SJSA1 (cell line): ENCODE results near the gene ZFYVE28. TPM values are rescaled to one million over a fixed set of nuclear protein-coding genes. Genes with fewer than 3 reads are reported as not detected.
A peak's percentile ranks its signal among the peaks of the same experiment; 100 is the strongest.

Experiments used
- DNase-seq, 2 experiments: peaks; one replicate each; pipeline ENCODE4 v3.0.0-alpha.2; 2015 to 2020; ENCODE audit warnings: low spot score in 2 of 2, low read depth in 1 of 2
- H3K27ac ChIP-seq: fragments of 250-450 bp; sonication (Bioruptor Pico); 2 replicates; pipeline ENCODE4 v1.5.1; 2020; ENCODE audit warnings: mild to moderate bottlenecking, moderate library complexity
- H3K27me3 ChIP-seq: fragments of 250-450 bp; sonication (Bioruptor Pico); replicated peaks from 2 replicates; pipeline ENCODE4 v1.5.1; 2020; ENCODE audit warnings: mild to moderate bottlenecking, moderate library complexity
- H3K36me3 ChIP-seq: fragments of 250-450 bp; sonication (Bioruptor Pico); 2 replicates; pipeline ENCODE4 v1.5.1; 2020; ENCODE audit warnings: mild to moderate bottlenecking
- H3K4me1 ChIP-seq: fragments of 250-450 bp; sonication (Bioruptor Pico); replicated peaks from 2 replicates; pipeline ENCODE4 v1.6.1; 2021; ENCODE audit warnings: mild to moderate bottlenecking
- H3K4me3 ChIP-seq: fragments of 250-450 bp; sonication (Bioruptor Pico); 2 replicates; pipeline ENCODE4 v1.5.1; 2020; ENCODE audit warnings: mild to moderate bottlenecking
- H3K9me3 ChIP-seq: fragments of 250-450 bp; sonication (Bioruptor Pico); replicated peaks from 2 replicates; pipeline ENCODE4 v1.5.1; 2020; ENCODE audit warnings: mild to moderate bottlenecking
- total RNA-seq: library from RNA; depleted of rRNA; stranded (reverse); fragments of >200 nt; shearing (Covaris generic); gene quantifications from 2 replicates; pipeline ENCODE4 v1.2.3, GENCODE V29; 2014

The ZFYVE28 gene
- total RNA-seq, 1 experiment from 2014 or later = 0.11 TPM

DNA sequence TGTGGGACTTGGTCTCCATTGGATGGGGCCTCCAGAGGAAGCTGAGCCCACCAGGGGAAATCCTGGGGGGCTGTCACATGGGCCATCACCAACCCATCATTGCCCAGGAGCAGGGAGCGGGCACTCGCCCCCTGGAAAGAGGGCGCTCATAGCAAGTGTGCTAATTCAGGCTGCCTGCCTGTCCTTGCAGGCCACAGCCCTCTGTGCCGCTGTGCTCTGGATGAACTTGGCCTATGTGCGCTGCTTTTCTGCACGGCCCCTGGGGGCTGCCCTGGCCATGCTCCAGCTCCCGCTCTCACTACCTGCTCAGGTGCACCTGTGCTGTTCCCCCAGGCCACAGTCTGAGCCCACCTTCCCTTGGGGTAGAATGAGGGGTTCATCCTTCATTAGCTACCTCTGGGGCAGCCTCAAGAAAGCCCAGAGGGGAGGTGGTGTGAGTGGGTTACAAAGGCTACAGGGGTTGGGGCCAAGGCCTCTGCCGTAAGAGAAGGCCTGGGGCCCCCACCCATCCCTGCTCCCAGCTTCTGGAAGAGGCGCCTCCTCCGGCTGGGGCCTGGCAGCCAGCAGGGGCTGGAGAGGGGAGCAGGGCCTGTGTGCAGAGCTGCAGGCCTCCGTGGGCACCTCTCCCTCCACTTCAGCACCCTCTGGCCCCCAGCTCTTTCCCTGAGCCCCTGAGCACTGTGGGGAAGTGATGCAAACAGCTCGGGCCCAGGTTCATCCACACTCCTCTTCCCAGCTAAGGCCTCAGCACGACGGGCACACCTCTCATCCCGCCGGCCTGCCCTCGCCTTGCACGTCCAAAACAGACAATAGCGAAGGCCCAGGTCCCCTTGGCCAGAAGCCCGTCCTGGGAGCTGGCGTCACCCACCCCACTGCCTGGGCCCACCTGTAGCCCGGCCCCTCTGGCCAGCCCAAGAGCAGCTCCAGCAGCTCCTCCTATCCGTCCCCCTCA, 9.2 kb upstream of the ZFYVE28 start:
- no peak overlapping the region for H3K4me3 ChIP-seq
- H3K27me3 ChIP-seq = no peaks in the 10 kb centered on the region
- H3K4me1 ChIP-seq = no peaks in the 10 kb centered on the region
- H3K36me3 ChIP-seq = no peaks in the 10 kb centered on the region
- no peaks in the 10 kb centered on the region for H3K9me3 ChIP-seq
- DNase-seq = no peak
- H3K27ac ChIP-seq = no peak overlapping the region

GRCh38 chr4:2426711-2427275, 8.3 kb upstream of the ZFYVE28 start:
- Histone ChIP-seq H3K4me1 (no peaks in the 10 kb centered on the region), H3K4me3 (no peak overlapping the region), H3K27me3 (no peaks in the 10 kb centered on the region), H3K36me3 (no peaks in the 10 kb centered on the region), H3K27ac (no peak overlapping the region), H3K9me3 (no peaks in the 10 kb centered on the region)
- no peak for DNase-seq

DNA sequence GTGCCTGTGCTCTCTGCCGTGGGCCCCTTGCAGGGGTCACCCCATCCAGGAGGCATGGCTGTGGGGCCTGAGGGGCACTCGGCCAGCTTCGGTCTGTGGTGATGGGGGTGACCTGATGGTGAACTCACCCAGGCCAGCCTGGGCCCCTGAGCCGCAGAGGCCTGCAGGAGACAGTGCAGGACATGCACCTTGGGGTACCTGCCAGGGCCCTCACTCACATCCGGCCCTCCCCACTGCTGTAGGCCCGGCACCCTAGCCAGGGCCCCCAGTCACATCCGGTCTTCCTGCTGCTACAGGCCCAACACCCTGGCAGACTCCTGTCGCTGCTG, 7.6 kb upstream of the ZFYVE28 start:
- H3K4me3 ChIP-seq = no peak overlapping the region
- DNase-seq = no peak
- no peaks in the 10 kb centered on the region for H3K9me3 ChIP-seq
- no peaks in the 10 kb centered on the region for H3K27me3 ChIP-seq
- H3K36me3 ChIP-seq = no peaks in the 10 kb centered on the region
- H3K27ac ChIP-seq = no peak overlapping the region
- H3K4me1 ChIP-seq = no peaks in the 10 kb centered on the region

GRCh38 chr4:2425386-2426068, 7.1 kb upstream of the ZFYVE28 start:
- no peak for DNase-seq
- Histone ChIP-seq H3K4me1 (no peaks in the 10 kb centered on the region), H3K4me3 (no peak overlapping the region), H3K36me3 (no peaks in the 10 kb centered on the region), H3K9me3 (no peaks in the 10 kb centered on the region), H3K27me3 (no peaks in the 10 kb centered on the region), H3K27ac (no peak overlapping the region)

DNA sequence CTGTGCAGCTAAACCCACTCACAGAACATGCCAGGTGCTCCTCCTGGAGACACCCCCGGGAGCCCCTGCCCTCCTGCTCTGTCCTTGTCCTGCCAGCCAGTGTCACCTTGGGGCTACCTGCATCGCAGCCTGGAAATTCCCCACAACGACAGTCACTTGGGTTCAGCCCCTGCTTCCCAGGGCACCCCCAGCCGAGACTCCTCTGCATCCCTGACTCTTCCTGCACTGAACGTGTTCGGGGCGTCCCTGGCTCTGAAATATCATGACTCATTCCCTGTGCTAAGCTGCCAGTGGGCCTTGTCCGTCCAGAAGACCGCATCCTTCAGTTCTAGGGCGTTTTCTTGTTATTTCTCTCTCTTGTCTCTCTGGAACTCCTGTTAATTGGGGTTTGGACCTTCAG, 6.1 kb upstream of the ZFYVE28 start:
- DNase-seq = no peak
- 0 out of 2 replicates have a peak, but pooled peaks cover under 1% of the 10 kb centered on the region for H3K27me3 ChIP-seq
- no peaks in the 10 kb centered on the region for H3K4me1 ChIP-seq
- H3K9me3 ChIP-seq = no peaks in the 10 kb centered on the region
- no peak overlapping the region for H3K27ac ChIP-seq
- H3K36me3 ChIP-seq = no peaks in the 10 kb centered on the region
- H3K4me3 ChIP-seq = no peak overlapping the region

- 0 out of 2 replicates have a peak, but pooled peaks cover 4% of the 10 kb centered on the region for H3K27me3 ChIP-seq
- H3K4me1 ChIP-seq = peaks cover 6% of the 10 kb centered on the region
- no peaks in the 10 kb centered on the region for H3K9me3 ChIP-seq
- no peak for DNase-seq
- H3K36me3 ChIP-seq = no peaks in the 10 kb centered on the region
- no peak overlapping the region for H3K27ac ChIP-seq
- no peak overlapping the region for H3K4me3 ChIP-seq
Observed at GRCh38 chr4:2423695-2424094, 5.2 kb upstream of the ZFYVE28 start.

DNA sequence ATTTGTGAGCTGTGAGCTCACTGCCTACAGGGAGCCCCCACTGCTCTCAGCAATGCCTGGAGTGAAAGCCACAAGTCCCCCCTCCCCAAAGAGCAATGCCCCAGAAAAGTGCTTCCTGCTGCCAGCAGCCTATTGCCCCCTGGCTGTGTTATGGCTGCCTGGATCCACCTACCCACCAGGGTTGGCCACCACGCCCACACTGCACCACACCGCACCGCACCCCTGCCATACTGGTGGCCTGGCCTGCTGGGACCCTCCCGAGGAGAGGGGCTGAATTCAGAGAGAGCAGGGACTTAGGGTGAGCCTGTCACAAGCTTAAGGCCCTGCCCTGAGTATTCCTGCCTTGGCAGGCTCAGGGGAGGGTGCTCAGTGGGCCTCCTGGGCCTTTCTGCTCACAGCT, 4.6 kb upstream of the ZFYVE28 start:
- DNase-seq = no peak
- H3K4me1 ChIP-seq = peaks cover 10% of the 10 kb centered on the region
- H3K4me3 ChIP-seq = no peak overlapping the region
- no peaks in the 10 kb centered on the region for H3K36me3 ChIP-seq
- H3K9me3 ChIP-seq = no peaks in the 10 kb centered on the region
- no peak overlapping the region for H3K27ac ChIP-seq
- peaks cover 8% of the 10 kb centered on the region for H3K27me3 ChIP-seq

DNA sequence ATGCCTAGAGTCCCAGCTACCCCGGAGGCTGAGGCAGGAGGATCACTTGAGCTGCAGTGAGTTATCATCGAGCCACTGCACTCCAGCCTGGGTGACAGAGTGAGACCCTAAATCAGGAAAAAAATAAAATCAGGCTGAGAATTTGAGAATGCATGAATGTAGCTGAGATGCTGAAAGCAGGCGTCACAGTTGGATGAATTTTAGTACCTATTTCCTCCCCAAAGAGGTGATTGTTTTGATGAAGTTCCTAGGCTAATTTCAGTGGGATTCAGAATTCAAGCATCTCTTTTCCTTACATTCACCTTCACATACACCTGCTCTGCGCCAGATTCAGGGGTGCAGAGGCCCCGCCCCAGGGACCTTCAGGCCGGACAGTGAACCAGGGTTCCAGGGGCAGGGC, 3.5 kb upstream of the ZFYVE28 start:
- H3K9me3 ChIP-seq = no peaks in the 10 kb centered on the region
- H3K27me3 ChIP-seq = peaks cover 15% of the 10 kb centered on the region
- peaks cover 15% of the 10 kb centered on the region for H3K4me1 ChIP-seq

GRCh38 chr4:2419814-2420213, 1.4 kb upstream of the ZFYVE28 start:
- DNase-seq = no peak
- no peak overlapping the region for H3K4me3 ChIP-seq
- H3K4me1 ChIP-seq = peaks cover 17% of the 10 kb centered on the region
- no peak overlapping the region for H3K27ac ChIP-seq
- peaks cover 25% of the 10 kb centered on the region for H3K27me3 ChIP-seq
- no peaks in the 10 kb centered on the region for H3K9me3 ChIP-seq
- H3K36me3 ChIP-seq = no peaks in the 10 kb centered on the region

More for the DNA sequence above, 3.5 kb upstream of the ZFYVE28 start:
- Histone ChIP-seq H3K4me3 (no peak overlapping the region), H3K27ac (no peak overlapping the region), H3K36me3 (no peaks in the 10 kb centered on the region)
- DNase-seq = no peak

DNA sequence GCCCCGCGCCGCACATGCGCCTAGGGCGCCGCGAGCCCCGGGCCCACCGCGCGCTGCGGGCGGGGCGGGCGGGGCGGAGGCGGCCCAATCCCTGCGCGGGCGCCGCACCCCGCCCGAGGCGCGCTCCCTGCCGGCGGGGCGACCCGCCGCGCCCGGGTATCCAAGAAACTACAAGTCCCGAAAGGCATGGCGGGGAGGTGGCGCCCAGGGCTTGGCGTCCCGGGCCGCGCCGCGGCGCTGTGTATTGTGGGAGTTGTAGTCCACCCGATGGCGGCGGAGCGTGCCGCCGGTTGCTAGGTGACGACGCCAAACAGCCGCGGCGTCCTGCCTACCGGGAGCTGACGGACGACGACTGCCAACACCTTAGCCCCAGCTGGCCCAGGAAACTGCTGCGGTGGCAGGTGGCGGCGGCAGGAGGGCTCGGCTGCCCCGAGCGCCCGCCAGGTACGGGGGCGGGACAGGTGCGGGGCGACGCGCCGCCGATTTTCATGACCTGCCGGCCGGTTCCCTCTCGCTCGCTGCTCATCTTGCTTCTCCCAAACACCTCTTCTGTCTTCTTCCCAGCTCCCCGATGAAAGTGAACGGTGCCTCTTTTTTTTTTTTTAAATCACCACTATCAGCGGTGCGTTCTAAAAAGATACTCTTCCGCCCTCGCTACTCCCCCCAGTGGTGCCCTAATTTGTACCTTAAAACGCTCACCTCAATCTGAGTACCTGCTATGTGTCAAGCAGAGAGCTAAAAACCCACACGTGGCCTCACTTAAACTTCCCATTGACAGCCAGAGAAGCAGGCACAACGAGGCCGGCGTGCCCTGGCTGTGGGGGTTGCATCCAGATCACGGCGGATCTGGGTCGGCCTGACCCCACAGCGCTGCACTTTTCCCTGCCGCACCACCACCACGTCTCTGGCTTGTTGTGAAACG, 466 bp upstream of the ZFYVE28 start, which contains the start of gene CFAP99:
TSS of gene CFAP99 (plus strand) at position 306 of the 922 bp plus-strand sequence.
- Histone ChIP-seq H3K9me3 (no peaks in the 10 kb centered on the region), H3K4me3 (peak within 1 kb of the TSS; percentile 35), H3K36me3 (no peaks in the 10 kb centered on the region), H3K27ac (no peak within 1 kb of the TSS), H3K4me1 (peaks cover 20% of the 10 kb centered on the region), H3K27me3 (peaks cover 25% of the 10 kb centered on the region)
- peak; percentile 52 to 89 for DNase-seq

DNA sequence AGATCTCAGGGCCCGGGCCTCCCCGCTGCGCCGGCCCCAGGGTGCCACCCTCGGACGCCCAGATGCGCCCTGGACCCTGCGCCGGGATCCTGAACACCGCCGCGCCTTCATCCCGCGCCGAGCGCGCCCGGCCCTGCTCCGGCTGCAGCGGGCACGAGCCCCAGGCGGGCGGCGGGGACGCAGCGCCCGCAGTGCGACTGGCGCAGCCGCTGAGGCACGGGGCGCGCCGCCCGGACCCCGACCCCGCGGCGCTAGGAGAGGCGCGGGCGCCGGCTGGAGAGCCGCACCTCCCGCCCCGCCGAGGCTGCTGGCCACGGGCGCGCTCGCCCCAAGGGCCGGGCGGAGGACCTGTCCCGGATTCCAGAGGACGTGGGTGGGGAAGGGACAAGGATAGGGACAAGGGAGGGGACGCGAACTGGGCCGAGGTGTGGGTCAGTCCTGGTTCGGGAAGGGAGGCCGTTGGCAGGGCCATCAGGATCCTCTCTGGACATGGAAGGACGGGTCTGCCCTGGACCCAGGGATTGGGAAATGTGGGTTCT, 1.1 kb downstream of the ZFYVE28 start:
- no peaks in the 10 kb centered on the region for H3K36me3 ChIP-seq
- peaks cover 25% of the 10 kb centered on the region for H3K27me3 ChIP-seq
- H3K4me3 ChIP-seq = no peak overlapping the region
- no peak overlapping the region for H3K27ac ChIP-seq
- H3K9me3 ChIP-seq = no peaks in the 10 kb centered on the region
- DNase-seq = no peak
- H3K4me1 ChIP-seq = peaks cover 30% of the 10 kb centered on the region

GRCh38 chr4:2416564-2417225, 1.8 kb downstream of the ZFYVE28 start:
- peaks cover 25% of the 10 kb centered on the region for H3K27me3 ChIP-seq
- no peak overlapping the region for H3K27ac ChIP-seq
- no peak overlapping the region for H3K4me3 ChIP-seq
- H3K4me1 ChIP-seq = peaks cover 33% of the 10 kb centered on the region
- DNase-seq = peak in 1 of 2 experiments; percentile 2
- H3K9me3 ChIP-seq = no peaks in the 10 kb centered on the region
- no peaks in the 10 kb centered on the region for H3K36me3 ChIP-seq
